Esophagus muscularis mucosa (tissue), 4 donors: ENCODE measurements around the gene THEMIS. TPM values are rescaled to one million over a fixed set of nuclear protein-coding genes. Genes with fewer than 3 reads are reported as not detected.

Source experiments
- DNase-seq: peaks from one replicate; pipeline ENCODE4 v3.0.0-alpha.2; 2017; ENCODE audit errors: extremely low spot score
- H3K27ac ChIP-seq, 4 donors: fragments of 200-600 bp; sonication (generic); replicated peaks in 1 of 4; 1 replicate in 3 of 4; 2 replicates in 1 of 4; pipeline ENCODE4 v1.5.1; 2016 to 2019; ENCODE audit warnings: mild to moderate bottlenecking in 1 of 4
- H3K27me3 ChIP-seq, 4 donors: fragments of 200-600 bp; sonication (generic); one replicate each; pipeline versions ENCODE4 v1.5.1 to v1.6.0; 2016 to 2019
- H3K36me3 ChIP-seq, 4 donors: fragments of 200-600 bp; sonication (generic); one replicate each; pipeline ENCODE4 v1.5.1; 2016 to 2019
- H3K4me1 ChIP-seq, 4 donors: fragments of 200-600 bp; sonication (generic); one replicate each; pipeline ENCODE4 v1.5.1; 2016 to 2019
- H3K4me3 ChIP-seq, 4 donors: fragments of 200-600 bp; sonication (generic); 1 replicate in 2 of 4; 2 replicates in 2 of 4; pipeline ENCODE4 v1.5.1; 2016 to 2019; ENCODE audit warnings: mild to moderate bottlenecking in 4 of 4, moderate library complexity in 1 of 4
- H3K9me3 ChIP-seq, 4 donors: fragments of 200-600 bp; sonication (generic); 1 replicate in 3 of 4; 2 replicates in 1 of 4; pipeline ENCODE4 v1.5.1; 2016 to 2019
- CTCF ChIP-seq, 3 experiments: fragments of 200-600 bp in 2 of 3; fragments of 450-650 bp in 1 of 3; sonication (generic) in 2 of 3; IDR thresholded peaks; one replicate each; pipeline ENCODE4 v1.5.1; 2017 to 2019; ENCODE audit warnings: antibody characterized with exemption in 3 of 3, mild to moderate bottlenecking in 2 of 3, moderate library complexity in 1 of 3
- EP300 ChIP-seq: sonication (generic); formaldehyde crosslinking; IDR thresholded peaks from one replicate; pipeline ENCODE4 v1.6.1; 2017; ENCODE audit warnings: antibody characterized with exemption
- POLR2A ChIP-seq: fragments of 450-650 bp; IDR thresholded peaks from one replicate; pipeline ENCODE4 v1.6.1; 2017; ENCODE audit warnings: antibody characterized with exemption, moderate library complexity, mild to moderate bottlenecking, low read depth
- POLR2AphosphoS5 ChIP-seq, 2 donors: sonication (generic); formaldehyde crosslinking; IDR thresholded peaks; one replicate each; pipeline ENCODE4 v1.6.1; 2017; ENCODE audit warnings: antibody characterized with exemption in 2 of 2
- WGBS: methylation state at CpG from one replicate; pipeline ENCODE4 v1.1.5; 2018; 5-methylcytosine and 5-hydroxymethylcytosine counted together
- intact Hi-C: fragments of 100-400 bp; cut with DNase I; formaldehyde crosslinking; loops from one replicate; pipeline ENCODE4 v1.15.1; 2023
- total RNA-seq, 4 donors: library from RNA; depleted of rRNA; stranded (reverse); fragments of >200 nt; gene quantifications; one replicate each; pipeline versions ENCODE4 v1.1.0 to v1.2.1, GENCODE V29; 2016

Gene THEMIS
- total RNA-seq, 4 donors from 2014 or later, result 0.23 to 0.99 (median 0.61) TPM

- no peak overlapping the region for H3K27ac ChIP-seq
- 80% methylated on average over 2 of the region's 2 CpGs for WGBS
- H3K4me1 ChIP-seq, result no peaks in the 10 kb centered on the region
- H3K4me3 ChIP-seq, result no peak overlapping the region
- no peaks in the 10 kb centered on the region for H3K27me3 ChIP-seq
- no peaks in the 10 kb centered on the region for H3K36me3 ChIP-seq
- no peak for DNase-seq
- no peaks in the 10 kb centered on the region for H3K9me3 ChIP-seq
- TF ChIP-seq EP300 (no peak), CTCF (IDR thresholded peaks at IDR 0.05) (no peak), POLR2A (no peak), POLR2AphosphoS5 (IDR thresholded peaks at IDR 0.05) (no peak)
- intact Hi-C loops, result no loop called here
These were observed 124.5 kb downstream of the THEMIS start for GRCh38 chr6:127776320-127776719.

DNA sequence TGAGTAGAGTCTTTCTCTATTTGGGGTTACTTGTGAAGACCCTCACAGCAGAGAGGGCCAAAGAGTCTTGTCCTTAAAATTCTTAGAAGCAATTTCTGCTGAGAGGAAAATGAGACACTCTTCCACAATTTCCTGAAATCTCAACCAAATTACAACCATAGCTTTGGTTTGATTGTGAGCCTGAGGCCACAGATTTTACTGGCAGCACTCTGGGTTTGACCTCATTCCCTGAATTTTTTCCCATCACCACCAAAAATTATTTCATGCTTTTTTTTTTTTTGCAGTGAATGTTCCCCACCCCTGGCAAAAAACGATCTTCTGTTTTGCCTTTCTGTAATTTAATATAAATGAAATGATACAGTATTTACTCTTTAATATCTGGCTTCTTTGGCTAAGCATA, 125.5 kb downstream of the THEMIS start:
- Histone ChIP-seq H3K4me3 (no peak overlapping the region), H3K9me3 (no peaks in the 10 kb centered on the region), H3K4me1 (no peaks in the 10 kb centered on the region), H3K36me3 (no peaks in the 10 kb centered on the region), H3K27ac (no peak overlapping the region), H3K27me3 (no peaks in the 10 kb centered on the region)
- intact Hi-C loops, result no loop called here
- TF ChIP-seq EP300 (no peak), CTCF (IDR thresholded peaks at IDR 0.05) (no peak), POLR2AphosphoS5 (IDR thresholded peaks at IDR 0.05) (no peak), POLR2A (no peak)
- no peak for DNase-seq
- WGBS, result 59% methylated on average over 1 of the region's 1 CpG

DNA sequence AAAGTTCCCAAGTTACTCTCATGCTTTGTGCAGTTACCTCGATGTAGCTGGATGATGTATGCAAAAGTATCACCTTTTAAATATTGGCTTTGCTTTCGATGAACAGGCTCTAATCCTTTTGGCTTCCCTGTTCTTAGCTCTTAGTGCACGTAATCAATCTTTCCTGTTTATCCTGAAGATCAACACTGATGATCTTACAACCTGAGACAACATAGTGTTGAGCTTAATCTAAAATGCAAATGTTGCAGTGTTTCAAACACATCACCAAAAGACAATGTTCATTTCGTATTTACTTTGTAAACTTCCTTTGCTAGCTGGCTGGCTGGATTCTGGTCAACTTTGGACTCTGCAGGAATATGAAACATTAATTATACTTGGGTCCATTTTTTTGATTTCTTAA, 132.1 kb downstream of the THEMIS start:
- TF ChIP-seq POLR2AphosphoS5 (IDR thresholded peaks at IDR 0.05), result no peak
- no peak for TF ChIP-seq POLR2A
- TF ChIP-seq CTCF (IDR thresholded peaks at IDR 0.05), result no peak
- no peak for TF ChIP-seq EP300
- no peak overlapping the region for H3K4me3 ChIP-seq
- no peaks in the 10 kb centered on the region for H3K9me3 ChIP-seq
- DNase-seq, result no peak
- H3K27me3 ChIP-seq, result no peaks in the 10 kb centered on the region
- intact Hi-C loops, result no loop called here
- H3K27ac ChIP-seq, result no peak overlapping the region
- H3K4me1 ChIP-seq, result no peaks in the 10 kb centered on the region
- H3K36me3 ChIP-seq, result no peaks in the 10 kb centered on the region
- WGBS, result 39% methylated on average over 4 of the region's 4 CpGs

GRCh38 chr6:127768223-127768622, 132.6 kb downstream of the THEMIS start:
- no peaks in the 10 kb centered on the region for H3K4me1 ChIP-seq
- no peak overlapping the region for H3K4me3 ChIP-seq
- no peak overlapping the region for H3K27ac ChIP-seq
- H3K9me3 ChIP-seq, result no peaks in the 10 kb centered on the region
- intact Hi-C loops, result no loop called here
- TF ChIP-seq POLR2AphosphoS5 (IDR thresholded peaks at IDR 0.05) (no peak), POLR2A (no peak), CTCF (IDR thresholded peaks at IDR 0.05) (no peak), EP300 (no peak)
- no peak for DNase-seq
- 59% methylated on average over 3 of the region's 3 CpGs for WGBS
- H3K36me3 ChIP-seq, result no peaks in the 10 kb centered on the region
- H3K27me3 ChIP-seq, result no peaks in the 10 kb centered on the region

- Histone ChIP-seq H3K27ac (no peak overlapping the region), H3K4me3 (no peak overlapping the region), H3K4me1 (no peaks in the 10 kb centered on the region), H3K27me3 (no peaks in the 10 kb centered on the region), H3K36me3 (no peaks in the 10 kb centered on the region), H3K9me3 (no peaks in the 10 kb centered on the region)
- 96% methylated on average over 2 of the region's 2 CpGs for WGBS
- no peak for DNase-seq
- intact Hi-C loops, result no loop called here
- TF ChIP-seq EP300 (no peak), CTCF (IDR thresholded peaks at IDR 0.05) (no peak)
These were observed 134.9 kb downstream of the THEMIS start for GRCh38 chr6:127765949-127766348.
